ENCODE data around the gene TIMM50. TPM values are rescaled to one million over a fixed set of nuclear protein-coding genes. Genes with fewer than 3 reads are reported as not detected.

TIMM50 gene
- total RNA-seq, 3 donors from 2014 or later, result 39.4 to 45.6 (median 41.1) TPM

GRCh38 chr19:39435499-39436349, 44.9 kb upstream of the TIMM50 start, which contains the start of gene RPS16:
Gene RPS16 (minus strand): TSS chr19:39435949. CDS start chr19:39435895, 54 bp downstream.
- DNase-seq (ENCODE audit: low spot score in 2 of 2), result peak; percentile 98 to 100
- peak within 1 kb of the TSS; percentile 87 to 92 for H3K27ac ChIP-seq
- H3K9me3 ChIP-seq, result no peaks in the 10 kb centered on the region
- peak within 1 kb of the TSS; percentile 83 to 98 (median 91) for H3K4me3 ChIP-seq
- intact Hi-C loops (cut with DNase I; ENCODE audit: low total_unique reads), result no loop called here
- H3K4me1 ChIP-seq, result peaks cover 4 to 19% of the 10 kb centered on the region in 2 donors
- peak; percentile 97 to 99 (median 98) for TF ChIP-seq POLR2AphosphoS5 (IDR thresholded peaks at IDR 0.05)
- TF ChIP-seq CTCF (IDR thresholded peaks at IDR 0.05), result no peak
- peak; percentile 86 for TF ChIP-seq POLR2A (IDR thresholded peaks at IDR 0.05)
- peaks cover 7% of the 10 kb centered on the region for H3K36me3 ChIP-seq
- no peaks in the 10 kb centered on the region for H3K27me3 ChIP-seq

- peak overlapping the region; percentile 87 to 92 for H3K27ac ChIP-seq
- TF ChIP-seq POLR2A (IDR thresholded peaks at IDR 0.05) (no peak), CTCF (IDR thresholded peaks at IDR 0.05) (no peak), POLR2AphosphoS5 (IDR thresholded peaks at IDR 0.05) (no peak)
- intact Hi-C loops (cut with DNase I; ENCODE audit: low total_unique reads), result no loop called here
- no peaks in the 10 kb centered on the region for H3K27me3 ChIP-seq
- DNase-seq (ENCODE audit: low spot score in 2 of 2), result no peak
- peak overlapping the region; percentile 83 to 98 (median 91) for H3K4me3 ChIP-seq
- H3K36me3 ChIP-seq, result peaks cover 7% of the 10 kb centered on the region
- no peaks in the 10 kb centered on the region for H3K9me3 ChIP-seq
- H3K4me1 ChIP-seq, result peaks cover 4 to 19% of the 10 kb centered on the region in 2 donors
Measured at GRCh38 chr19:39436350-39436716, 44.3 kb upstream of the TIMM50 start.

- TF ChIP-seq POLR2A (IDR thresholded peaks at IDR 0.05) (no peak), CTCF (IDR thresholded peaks at IDR 0.05) (no peak), POLR2AphosphoS5 (IDR thresholded peaks at IDR 0.05) (no peak)
- intact Hi-C loops (cut with DNase I; ENCODE audit: low total_unique reads), result no loop called here
- no peak overlapping the region for H3K27ac ChIP-seq
Measured at GRCh38 chr19:39438270-39438934, 42.2 kb upstream of the TIMM50 start.

DNA sequence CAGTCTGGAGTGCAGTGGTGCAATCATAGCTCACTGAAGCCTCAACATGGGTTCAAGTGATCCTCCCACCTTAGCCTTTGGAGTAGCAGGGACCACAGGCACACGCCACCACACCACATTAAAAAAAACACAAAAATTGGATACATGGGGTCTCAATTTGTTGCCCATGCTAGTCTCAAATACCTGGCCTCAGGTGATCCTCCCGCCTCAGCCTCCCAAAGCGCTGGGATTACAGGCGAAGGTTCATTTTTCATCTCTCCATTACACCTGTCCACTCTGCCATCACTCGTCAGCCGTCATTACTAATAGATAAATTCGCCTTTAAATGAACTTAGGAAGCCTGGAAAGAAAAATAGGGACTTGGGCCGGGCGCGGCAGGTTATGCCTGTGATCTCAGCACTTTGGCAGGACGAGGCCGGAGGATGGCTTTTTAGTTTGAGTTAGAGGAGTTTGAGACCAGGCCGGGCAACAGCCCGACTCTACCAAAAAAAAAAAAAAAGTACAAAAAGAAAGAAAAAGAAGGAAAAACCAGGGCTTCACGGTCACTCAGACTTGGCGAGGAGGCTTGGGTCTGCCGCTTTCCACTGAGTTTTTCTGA, 35.9 kb upstream of the TIMM50 start:
- Histone ChIP-seq H3K36me3 (no peaks in the 10 kb centered on the region), H3K4me1 (peaks cover 10 to 22% of the 10 kb centered on the region in 2 donors), H3K27me3 (no peaks in the 10 kb centered on the region), H3K4me3 (peak overlapping the region; percentile 84 to 98 (median 88)), H3K9me3 (no peaks in the 10 kb centered on the region), H3K27ac (peak overlapping the region; percentile 95 to 98)
- DNase-seq (ENCODE audit: low spot score in 2 of 2), result no peak
- TF ChIP-seq POLR2AphosphoS5 (IDR thresholded peaks at IDR 0.05) (no peak), POLR2A (IDR thresholded peaks at IDR 0.05) (no peak), CTCF (IDR thresholded peaks at IDR 0.05) (no peak)
- intact Hi-C loops (cut with DNase I; ENCODE audit: low total_unique reads), result no loop called here

More at GRCh38 chr19:39438270-39438934, 42.2 kb upstream of the TIMM50 start:
- Histone ChIP-seq H3K36me3 (no peaks in the 10 kb centered on the region), H3K9me3 (no peaks in the 10 kb centered on the region), H3K4me1 (peaks cover 4 to 19% of the 10 kb centered on the region in 2 donors), H3K4me3 (no peak overlapping the region), H3K27me3 (no peaks in the 10 kb centered on the region)
- DNase-seq (ENCODE audit: low spot score in 2 of 2), result no peak

Measured in breast epithelium (tissue), 4 donors.